HS-5 (cell line): ENCODE data around the gene PRLR.
"Not testable (repeated sequence)": the region's sequence is repeated elsewhere in the genome, so short reads cannot be mapped to it uniquely, and the experiment has no call there.

Experiments
- DNase-seq: peaks from one replicate; pipeline ENCODE4 v3.0.0-alpha.2; 2012; ENCODE audit warnings: low read depth

Gene PRLR

GRCh38 chr5:35073160-35073559 is 157.1 kb downstream of the PRLR start:
- no peak for DNase-seq

- no peak for DNase-seq
These were observed 161.1 kb downstream of the PRLR start for GRCh38 chr5:35069188-35069587.

- DNase-seq = no peak
These were observed 162.3 kb downstream of the PRLR start for GRCh38 chr5:35067985-35068384.

DNA sequence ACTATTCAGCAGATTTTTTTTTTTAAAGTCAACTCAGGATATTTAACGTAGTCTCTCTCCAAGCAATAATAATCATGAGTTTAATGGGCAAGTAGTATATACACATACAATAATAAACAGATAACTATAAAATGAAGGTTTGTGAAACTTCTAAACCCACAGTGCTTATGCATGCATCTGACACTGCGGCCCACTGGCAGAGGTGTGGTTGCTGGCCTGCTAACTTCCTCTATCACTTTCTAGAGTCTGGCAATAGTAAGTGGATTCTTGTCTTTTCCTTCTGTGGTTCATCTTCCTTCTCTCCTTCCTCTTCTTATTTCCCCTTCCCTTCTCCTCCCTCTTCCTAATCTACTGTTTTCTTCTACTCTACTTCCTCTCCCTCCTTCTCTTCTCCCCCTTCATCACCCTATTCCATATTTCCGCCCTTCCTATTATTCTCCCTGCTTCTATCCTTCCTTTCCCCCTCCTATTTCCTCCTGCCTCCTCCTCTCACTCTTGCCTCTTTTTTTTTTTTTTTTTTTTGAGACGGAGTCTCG is 164.0 kb downstream of the PRLR start:
- DNase-seq = no peak

DNA sequence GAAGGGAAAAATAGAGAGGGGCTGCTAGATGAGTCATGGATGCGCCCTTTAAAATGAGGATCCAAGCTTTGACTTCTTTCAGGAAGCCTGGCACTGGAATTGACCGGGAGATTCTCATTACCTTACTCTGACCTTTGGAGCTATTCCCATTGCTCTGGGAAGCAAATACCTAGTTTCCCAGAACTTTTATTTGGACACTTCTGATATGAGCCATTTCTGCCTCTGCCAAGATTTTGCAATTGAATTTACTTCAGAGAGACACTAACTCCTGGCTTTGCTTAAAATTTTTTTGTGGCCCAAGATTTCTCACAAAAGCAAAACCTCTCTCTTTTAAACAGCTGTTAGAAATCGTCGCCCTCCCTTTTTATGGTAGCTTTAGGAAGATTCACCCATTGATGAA is 166.9 kb downstream of the PRLR start:
- DNase-seq = no peak

DNA sequence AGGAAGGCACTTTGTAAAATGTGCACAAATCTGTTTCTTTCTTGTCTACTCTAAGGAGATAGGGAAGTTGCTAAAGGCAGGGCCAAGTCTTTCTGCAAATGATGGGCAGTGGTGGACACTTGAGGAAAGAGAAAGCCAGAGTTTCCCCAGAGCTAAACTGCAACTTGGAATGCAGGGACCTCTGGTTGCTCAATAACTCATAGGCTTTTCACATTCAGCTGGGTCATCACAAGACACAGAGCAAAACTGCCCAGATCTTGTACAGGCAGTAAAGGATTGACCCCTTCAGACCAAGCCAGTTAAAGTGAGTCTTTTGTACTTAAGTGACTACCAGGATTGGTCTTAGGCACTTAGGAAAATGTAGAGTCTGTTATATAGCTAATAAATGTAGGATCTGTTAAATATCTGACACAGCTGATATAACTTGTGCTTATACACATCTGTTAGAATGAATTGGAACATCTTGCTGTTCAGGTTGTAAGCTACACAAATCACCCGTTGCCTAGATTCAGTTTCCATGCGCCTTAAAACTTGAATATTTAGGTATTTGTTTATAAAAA is 169.0 kb downstream of the PRLR start:
- DNase-seq = no peak

DNA sequence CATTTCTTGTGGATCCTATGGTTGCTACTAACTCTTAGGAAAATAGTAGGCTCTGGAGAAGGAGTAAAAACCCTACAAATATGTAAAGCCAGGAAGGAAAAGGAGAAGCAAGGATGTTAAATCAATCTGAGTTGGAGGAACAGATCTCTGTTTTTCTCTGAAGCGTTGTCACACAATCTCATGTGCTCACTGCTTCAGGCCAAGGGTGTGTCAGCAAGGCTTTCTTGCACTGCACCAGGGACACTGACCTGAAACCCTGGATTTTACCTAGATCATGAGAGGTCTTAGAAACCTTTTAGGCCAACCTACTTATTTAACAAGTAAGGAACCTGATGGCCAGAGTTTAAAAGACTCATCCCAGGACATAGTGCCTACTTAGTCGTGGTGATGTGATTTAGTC is 170.1 kb downstream of the PRLR start:
- no peak for DNase-seq

- DNase-seq = no peak
These were observed 171.0 kb downstream of the PRLR start for GRCh38 chr5:35059251-35059650.

- DNase-seq = no peak
These were observed 171.9 kb downstream of the PRLR start for GRCh38 chr5:35058374-35058788.

- no peak for DNase-seq
These were observed 173.6 kb downstream of the PRLR start for GRCh38 chr5:35056686-35057085.

DNA sequence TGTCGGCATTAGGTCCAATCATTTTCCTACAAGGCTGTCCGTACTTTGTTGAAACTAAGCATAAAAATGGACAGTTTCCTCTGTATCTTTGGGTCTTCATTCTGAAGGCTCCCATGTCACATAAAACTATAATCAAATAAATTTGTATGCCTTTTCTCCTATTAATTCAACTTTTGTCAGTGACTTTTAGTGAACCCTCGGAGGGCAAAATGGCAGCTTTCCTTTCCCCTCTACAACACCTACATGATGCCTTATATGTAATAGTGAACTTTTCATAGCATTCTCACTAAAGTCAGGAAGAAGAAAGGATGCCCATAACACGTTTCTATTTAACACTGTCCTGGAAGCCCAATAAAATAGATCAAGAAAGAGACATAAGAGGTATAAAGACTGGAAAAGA is 177.4 kb downstream of the PRLR start:
- no peak for DNase-seq

DNA sequence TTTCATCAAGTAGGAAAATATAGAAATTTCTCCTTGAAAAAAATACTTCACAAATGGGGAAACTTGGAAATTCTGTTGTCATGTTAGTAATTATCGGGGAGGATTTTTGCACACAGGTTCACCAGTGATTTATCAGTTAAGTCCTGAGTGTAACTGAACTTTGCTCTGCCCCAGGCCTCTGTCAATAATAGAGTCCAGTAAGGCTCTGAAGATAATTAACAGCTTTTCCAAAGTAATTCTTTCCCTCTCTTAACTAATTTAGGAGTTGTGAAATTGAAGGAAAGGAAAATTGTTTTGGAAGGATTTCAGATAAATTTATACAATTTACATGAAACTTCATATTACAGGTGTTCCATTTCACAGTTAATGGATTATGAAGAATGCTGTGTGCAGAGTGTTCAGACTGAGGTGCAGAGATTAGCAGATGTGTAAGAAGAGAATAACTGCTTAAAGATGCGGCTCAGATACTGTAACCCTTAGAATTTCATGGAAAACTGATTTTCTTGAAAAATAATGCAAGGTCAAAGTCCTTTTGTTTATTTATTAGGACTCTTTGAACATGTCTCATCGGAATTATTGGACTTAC is 179.7 kb downstream of the PRLR start:
- DNase-seq = no peak

DNA sequence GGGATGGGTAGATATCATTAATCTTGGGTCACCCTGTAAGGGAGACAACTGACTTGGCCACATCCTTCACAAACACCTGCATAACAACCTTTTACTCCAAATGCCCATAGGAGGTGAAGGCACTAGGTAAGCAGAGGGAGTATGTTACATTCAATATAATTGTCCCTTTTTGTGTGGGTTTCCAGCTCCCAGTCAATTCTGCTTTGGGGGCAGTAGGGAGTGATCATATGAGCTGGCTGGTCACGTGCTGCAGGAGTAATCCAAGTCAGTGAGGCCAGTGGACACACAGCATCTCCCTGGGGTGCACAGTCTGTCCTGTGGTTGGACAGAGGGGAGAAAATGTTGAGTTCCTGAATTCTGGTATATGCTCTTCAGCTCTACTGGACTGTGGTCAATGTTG is 181.4 kb downstream of the PRLR start:
- DNase-seq = no peak

DNA sequence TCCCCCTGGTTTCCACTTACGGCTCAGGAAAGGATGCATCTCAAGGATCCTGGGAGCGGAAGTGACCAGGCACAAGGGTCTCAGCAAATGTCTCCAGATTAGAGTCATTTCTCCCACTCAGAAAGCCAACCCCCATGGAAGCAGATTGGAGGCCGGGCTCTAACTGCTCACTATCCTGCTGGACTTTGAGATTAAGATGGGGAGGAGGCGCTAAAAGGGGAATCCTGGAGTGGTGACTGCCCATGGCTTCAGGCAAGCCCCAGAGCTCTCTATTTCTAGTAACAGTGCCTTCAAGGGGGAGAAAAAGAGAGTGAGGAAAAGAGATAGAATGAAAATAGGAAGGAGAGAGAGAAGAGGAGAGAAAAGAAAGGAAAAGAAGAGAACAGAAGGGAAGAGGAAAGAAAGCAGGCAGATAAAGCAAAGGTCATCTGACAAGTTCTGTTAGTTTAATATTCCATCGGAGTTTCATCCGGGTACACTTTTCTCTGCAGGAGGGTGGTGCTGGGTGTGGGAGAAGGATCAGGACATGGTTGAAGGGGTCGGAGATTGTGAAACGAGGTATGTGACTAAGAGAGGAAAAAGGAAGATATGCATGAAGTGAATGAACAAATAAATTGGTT is 182.4 kb downstream of the PRLR start, which contains the start of gene AGXT2:
Gene AGXT2, minus strand, starts transcription at position 165 of the 620 bp plus-strand sequence. Its CDS starts 57 bp downstream, at position 108.
- no peak for DNase-seq

- peak; percentile 100 for DNase-seq
These were observed 183.5 kb downstream of the PRLR start for GRCh38 chr5:35046774-35047173.

GRCh38 chr5:35045280-35045679 is 185.0 kb downstream of the PRLR start:
- no peak for DNase-seq

GRCh38 chr5:35044649-35045048 is 185.6 kb downstream of the PRLR start:
- no peak for DNase-seq

GRCh38 chr5:35042781-35043180 is 187.5 kb downstream of the PRLR start:
- no peak for DNase-seq

DNA sequence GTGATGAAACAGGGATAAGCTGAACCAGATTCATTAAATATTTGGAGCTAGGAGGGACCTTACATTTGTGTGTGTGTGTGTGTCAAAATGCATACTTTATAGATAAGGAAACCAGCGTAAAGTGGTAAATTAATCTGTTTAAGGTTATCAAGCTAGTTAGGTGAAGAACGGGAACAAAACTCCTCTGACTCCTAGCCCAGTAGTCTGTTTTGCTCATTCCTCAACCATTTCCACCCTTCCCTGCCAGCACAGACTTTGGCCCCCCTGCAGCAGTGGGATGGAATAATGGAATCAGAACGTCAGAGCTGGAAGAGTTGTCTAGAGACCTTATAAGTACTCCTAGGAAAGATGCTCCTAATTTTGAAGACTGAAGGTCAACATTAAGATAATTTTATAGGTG is 189.0 kb downstream of the PRLR start:
- no peak for DNase-seq

GRCh38 chr5:35038891-35039290 is 191.4 kb downstream of the PRLR start:
- DNase-seq = no peak

DNA sequence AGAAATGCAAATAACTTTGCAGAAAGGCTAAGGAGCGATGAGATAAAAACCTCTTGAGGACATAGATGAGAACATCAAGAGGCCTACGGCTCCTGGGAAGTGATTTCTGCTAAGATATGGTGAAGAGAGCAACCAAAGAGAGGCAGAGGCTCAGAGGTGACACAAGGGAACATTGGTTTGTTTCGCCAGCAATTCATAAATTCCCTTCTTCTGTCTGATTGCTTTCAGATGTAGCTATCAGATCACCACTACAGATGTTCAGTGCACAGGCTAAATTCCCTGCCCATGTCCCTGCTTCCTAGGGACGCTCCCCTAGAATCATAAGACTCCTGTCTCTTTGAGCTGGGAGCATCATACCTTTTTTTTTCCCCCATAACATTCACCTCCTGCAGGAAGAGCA is 193.8 kb downstream of the PRLR start:
- no peak for DNase-seq

DNA sequence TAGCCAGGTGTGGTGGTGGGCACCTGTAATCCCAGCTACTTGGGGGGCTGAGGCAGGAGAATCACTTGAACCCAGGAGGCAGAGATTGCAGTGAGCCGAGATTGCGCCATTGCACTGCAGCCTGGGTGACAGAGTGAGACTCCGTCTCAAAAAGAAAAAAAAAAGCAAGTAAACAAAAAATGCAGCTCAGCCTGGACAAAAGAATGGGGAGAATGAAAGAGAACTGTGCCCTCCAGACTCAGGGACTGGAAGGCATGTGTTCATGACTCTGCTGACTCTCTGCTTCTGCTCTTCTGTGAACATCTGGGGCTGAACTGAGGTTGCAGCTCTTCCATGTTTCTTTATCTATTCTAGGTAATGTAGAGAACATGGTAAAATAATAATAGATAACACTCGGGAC is 194.4 kb downstream of the PRLR start:
- not testable (repeated sequence) for DNase-seq

DNA sequence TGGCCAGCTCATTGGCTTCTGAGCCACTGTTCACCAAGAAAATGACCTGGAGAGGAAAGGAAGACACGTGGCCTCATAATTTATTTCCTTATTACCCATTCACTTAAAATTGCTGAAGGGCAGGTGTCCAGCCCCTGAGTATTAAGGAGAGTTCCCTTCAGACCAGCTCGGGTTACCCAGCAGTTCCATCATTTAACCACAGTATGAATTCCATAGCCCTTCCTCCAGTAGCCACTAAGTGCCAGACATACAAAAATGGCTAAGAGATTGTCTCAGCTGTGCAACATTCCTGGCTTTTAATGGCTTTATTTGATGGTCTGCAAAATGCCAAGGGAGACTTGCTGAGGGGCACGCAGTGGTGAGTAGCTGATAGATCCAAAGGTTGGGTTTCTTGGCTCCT is 195.0 kb downstream of the PRLR start:
- no peak for DNase-seq

GRCh38 chr5:35032356-35032755 is 197.9 kb downstream of the PRLR start:
- DNase-seq = no peak
